Uterus (tissue), 4 donors: ENCODE results near the gene NFATC1. TPM values are rescaled to one million over a fixed set of nuclear protein-coding genes. Genes with fewer than 3 reads are reported as not detected.

Source experiments
- DNase-seq, 2 donors: peaks; one replicate each; pipeline ENCODE4 v3.0.0-alpha.2; 2019 to 2020
- H3K27ac ChIP-seq, 2 donors: fragments of 200-600 bp; sonication (generic); 1 replicate in 1 of 2; 2 replicates in 1 of 2; pipeline ENCODE4 v1.5.1; 2016 to 2018
- H3K27me3 ChIP-seq, 2 donors: fragments of 200-600 bp; sonication (generic); one replicate each; pipeline ENCODE4 v1.5.1; 2018 to 2019; ENCODE audit warnings: control low read depth in 1 of 2
- H3K36me3 ChIP-seq, 2 donors: fragments of 200-600 bp; sonication (generic); one replicate each; pipeline ENCODE4 v1.5.1; 2019; ENCODE audit warnings: control low read depth in 1 of 2
- H3K4me1 ChIP-seq, 2 donors: fragments of 200-600 bp; sonication (generic); one replicate each; pipeline ENCODE4 v1.5.1; 2018 to 2019; ENCODE audit warnings: control low read depth in 1 of 2
- H3K4me3 ChIP-seq, 2 donors: fragments of 200-600 bp; sonication (generic); 1 replicate in 1 of 2; 2 replicates in 1 of 2; pipeline ENCODE4 v1.5.1; 2018 to 2019; ENCODE audit warnings: mild to moderate bottlenecking in 1 of 2
- H3K9me3 ChIP-seq, 2 donors: fragments of 200-600 bp; sonication (generic); one replicate each; pipeline ENCODE4 v1.5.1; 2019; ENCODE audit warnings: control low read depth in 1 of 2
- POLR2A ChIP-seq, 2 donors: fragments of 450-650 bp; IDR thresholded peaks; one replicate each; pipeline ENCODE4 v1.6.1; 2016; ENCODE audit warnings: antibody characterized with exemption in 2 of 2, mild to moderate bottlenecking in 1 of 2, moderate library complexity in 1 of 2
- intact Hi-C: fragments of 100-400 bp; cut with DNase I; formaldehyde crosslinking; loops from one replicate; pipeline ENCODE4 v1.15.1; 2023; ENCODE audit warnings: low total_unique reads
- total RNA-seq, 4 donors: library from RNA; depleted of rRNA in 3 of 4; stranded (reverse); fragments of >200 nt in 3 of 4; gene quantifications; one replicate each; pipeline versions ENCODE4 v1.1.0 to v1.2.4, GENCODE V29; 2014 to 2023
- TF ChIP-seq, protein P1 (sequence below), 4 experiments: fragments of 200-600 bp in 2 of 4; fragments of 450-650 bp in 2 of 4; sonication (generic) in 2 of 4; IDR thresholded peaks; one replicate each; pipeline ENCODE4 v1.5.1; 2016 to 2019; ENCODE audit warnings: antibody characterized with exemption in 4 of 4, mild to moderate bottlenecking in 2 of 4, moderate library complexity in 1 of 4
- donor health status: DM: yes; HTN: yes; CAD: no.

NFATC1 gene
- total RNA-seq, 4 donors from 2014 or later: 9.2 to 25.1 (median 14.6) TPM

DNA sequence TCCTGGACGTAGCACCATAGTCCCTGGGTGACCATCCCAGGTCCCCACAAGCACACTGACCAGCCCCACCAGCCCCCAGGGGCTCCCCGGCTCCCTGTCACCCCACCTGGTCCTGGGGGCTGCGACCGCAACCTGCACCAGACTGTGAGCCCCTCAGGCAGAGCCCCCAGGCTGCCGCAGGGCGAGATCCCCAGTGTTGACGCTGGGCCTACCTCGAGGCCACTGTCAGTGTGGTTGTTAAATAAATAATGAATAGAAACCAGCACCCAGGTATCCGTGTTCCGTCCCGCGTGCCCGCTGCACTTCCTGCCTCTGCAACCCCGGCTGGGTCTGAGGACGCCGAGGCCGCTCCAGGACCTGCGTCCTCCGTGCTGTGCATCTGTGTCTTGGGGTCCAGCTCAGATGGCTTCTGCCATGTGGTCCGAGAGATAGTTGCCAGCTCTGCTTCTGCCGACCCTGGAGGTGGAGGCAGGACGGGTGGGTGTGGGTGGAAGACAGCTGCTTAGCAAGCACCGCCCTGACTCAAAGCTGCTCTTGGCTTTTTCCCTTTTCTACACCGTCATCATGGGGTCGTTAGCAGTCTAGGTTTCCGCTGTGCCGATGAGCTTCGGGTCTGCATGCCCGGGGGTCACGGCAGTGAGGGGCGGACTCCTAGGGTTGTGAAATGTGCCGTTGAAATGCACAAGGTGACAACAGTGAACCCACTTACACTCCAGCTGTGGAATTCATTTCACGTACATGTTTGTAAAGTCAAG lies 74.2 kb downstream of the NFATC1 start:
- no peak overlapping the region for H3K4me3 ChIP-seq
- H3K36me3 ChIP-seq: no peaks in the 10 kb centered on the region
- H3K27ac ChIP-seq: no peak overlapping the region
- no peak for DNase-seq
- no peaks in the 10 kb centered on the region for H3K27me3 ChIP-seq
- TF ChIP-seq POLR2A (IDR thresholded peaks at IDR 0.05): no peak
- TF ChIP-seq, protein P1, sequence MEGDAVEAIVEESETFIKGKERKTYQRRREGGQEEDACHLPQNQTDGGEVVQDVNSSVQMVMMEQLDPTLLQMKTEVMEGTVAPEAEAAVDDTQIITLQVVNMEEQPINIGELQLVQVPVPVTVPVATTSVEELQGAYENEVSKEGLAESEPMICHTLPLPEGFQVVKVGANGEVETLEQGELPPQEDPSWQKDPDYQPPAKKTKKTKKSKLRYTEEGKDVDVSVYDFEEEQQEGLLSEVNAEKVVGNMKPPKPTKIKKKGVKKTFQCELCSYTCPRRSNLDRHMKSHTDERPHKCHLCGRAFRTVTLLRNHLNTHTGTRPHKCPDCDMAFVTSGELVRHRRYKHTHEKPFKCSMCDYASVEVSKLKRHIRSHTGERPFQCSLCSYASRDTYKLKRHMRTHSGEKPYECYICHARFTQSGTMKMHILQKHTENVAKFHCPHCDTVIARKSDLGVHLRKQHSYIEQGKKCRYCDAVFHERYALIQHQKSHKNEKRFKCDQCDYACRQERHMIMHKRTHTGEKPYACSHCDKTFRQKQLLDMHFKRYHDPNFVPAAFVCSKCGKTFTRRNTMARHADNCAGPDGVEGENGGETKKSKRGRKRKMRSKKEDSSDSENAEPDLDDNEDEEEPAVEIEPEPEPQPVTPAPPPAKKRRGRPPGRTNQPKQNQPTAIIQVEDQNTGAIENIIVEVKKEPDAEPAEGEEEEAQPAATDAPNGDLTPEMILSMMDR (IDR thresholded peaks at IDR 0.05): no peak
- H3K9me3 ChIP-seq: no peaks in the 10 kb centered on the region
- no peaks in the 10 kb centered on the region for H3K4me1 ChIP-seq
- intact Hi-C loops: no loop called here

DNA sequence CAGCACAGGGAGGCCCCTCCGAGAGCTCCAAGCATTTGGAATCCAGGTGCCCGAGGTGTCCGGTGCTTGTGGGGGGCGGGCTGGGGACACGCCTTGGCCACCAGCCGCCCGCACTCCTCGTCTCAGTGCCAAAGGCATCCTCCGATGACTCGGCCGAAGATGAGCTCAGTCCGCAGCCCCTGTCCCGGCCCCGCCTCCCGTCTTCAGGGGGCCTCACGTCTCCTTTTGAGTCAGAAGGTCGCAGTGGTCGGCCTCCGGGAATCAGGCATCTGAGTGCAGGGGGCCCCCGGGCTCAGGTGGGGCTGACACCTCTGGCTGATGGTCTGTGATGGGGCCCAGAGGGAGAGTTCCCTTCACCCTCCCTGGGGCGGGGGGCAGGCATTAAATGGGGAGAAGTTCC lies 74.8 kb downstream of the NFATC1 start:
- intact Hi-C loops: no loop called here
- TF ChIP-seq, protein P1 (IDR thresholded peaks at IDR 0.05): no peak
- TF ChIP-seq POLR2A (IDR thresholded peaks at IDR 0.05): no peak
- DNase-seq: no peak

DNA sequence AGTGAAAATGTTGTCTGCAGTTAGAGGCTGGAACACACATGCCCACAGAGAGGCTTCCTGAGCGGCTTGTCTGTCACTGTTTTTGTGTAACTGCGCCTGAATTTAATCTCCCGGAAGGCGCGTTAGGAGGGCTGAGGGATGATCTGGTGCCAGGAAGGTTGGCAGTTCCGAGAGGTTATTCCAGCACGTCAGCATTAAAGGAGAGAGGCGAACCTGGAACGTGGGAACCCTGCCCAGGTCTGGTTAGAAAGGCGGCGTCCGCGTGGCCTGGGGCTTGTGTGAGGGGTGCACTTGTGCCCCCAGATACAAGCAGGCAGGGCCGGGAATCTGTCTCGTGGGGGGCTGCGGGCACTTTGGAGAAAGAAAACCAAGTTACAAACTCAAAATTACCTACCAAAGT lies 75.3 kb downstream of the NFATC1 start:
- H3K27ac ChIP-seq: no peak overlapping the region
- H3K36me3 ChIP-seq: no peaks in the 10 kb centered on the region
- intact Hi-C loops: no loop called here
- no peaks in the 10 kb centered on the region for H3K4me1 ChIP-seq
- H3K27me3 ChIP-seq: no peaks in the 10 kb centered on the region
- H3K9me3 ChIP-seq: no peaks in the 10 kb centered on the region
- no peak for DNase-seq
- no peak overlapping the region for H3K4me3 ChIP-seq
- TF ChIP-seq, protein P1 (IDR thresholded peaks at IDR 0.05): no peak
- TF ChIP-seq POLR2A (IDR thresholded peaks at IDR 0.05): no peak

More for the DNA sequence above, 74.8 kb downstream of the NFATC1 start:
- H3K4me1 ChIP-seq: no peaks in the 10 kb centered on the region
- no peak overlapping the region for H3K4me3 ChIP-seq
- no peaks in the 10 kb centered on the region for H3K9me3 ChIP-seq
- no peak overlapping the region for H3K27ac ChIP-seq
- H3K36me3 ChIP-seq: no peaks in the 10 kb centered on the region
- no peaks in the 10 kb centered on the region for H3K27me3 ChIP-seq

DNA sequence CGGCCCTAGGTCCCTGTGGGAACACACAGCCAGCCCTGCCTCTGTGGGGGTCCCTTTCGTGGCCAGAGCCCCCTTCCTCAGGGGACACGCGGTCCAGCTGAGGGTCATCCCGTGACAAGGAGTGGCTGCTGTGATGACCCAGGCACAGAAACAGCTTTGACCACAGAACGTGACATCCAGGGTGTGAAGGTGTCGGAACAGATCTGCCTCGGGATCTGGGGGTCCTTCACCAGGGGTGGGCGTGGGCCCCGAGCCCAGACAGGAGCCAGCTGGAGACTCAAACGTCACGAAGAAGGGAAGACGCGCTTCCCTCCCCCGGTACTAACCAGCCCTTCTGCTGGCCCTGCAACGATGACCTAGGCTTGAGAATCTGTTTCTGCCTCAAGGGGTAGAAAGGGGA lies 75.9 kb downstream of the NFATC1 start:
- DNase-seq: no peak
- Histone ChIP-seq H3K9me3 (no peaks in the 10 kb centered on the region), H3K4me1 (no peaks in the 10 kb centered on the region), H3K36me3 (no peaks in the 10 kb centered on the region), H3K27ac (no peak overlapping the region), H3K4me3 (no peak overlapping the region), H3K27me3 (no peaks in the 10 kb centered on the region)
- intact Hi-C loops: no loop called here
- TF ChIP-seq, protein P1 (IDR thresholded peaks at IDR 0.05): no peak
- TF ChIP-seq POLR2A (IDR thresholded peaks at IDR 0.05): no peak

DNA sequence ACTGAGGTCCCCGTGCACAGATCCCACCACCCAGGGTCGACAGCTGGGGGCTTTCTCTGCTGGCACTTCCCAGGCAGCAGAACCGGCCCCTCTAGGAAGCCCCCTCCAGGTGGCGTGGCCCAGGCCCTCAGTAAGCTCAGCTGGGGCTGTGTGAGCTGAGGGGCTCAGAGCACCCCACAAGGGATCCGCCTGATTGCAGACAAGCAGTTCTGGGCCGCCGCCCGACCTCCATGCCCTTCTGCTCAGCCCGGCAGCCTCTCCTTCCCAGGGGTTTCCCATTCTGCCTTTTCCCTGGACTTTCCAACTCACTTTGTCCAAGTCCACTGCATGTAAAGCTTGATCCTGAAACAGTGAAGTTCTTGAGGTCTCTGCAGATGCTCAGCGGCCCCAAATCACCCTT lies 76.4 kb downstream of the NFATC1 start:
- intact Hi-C loops: no loop called here

More for the DNA sequence above, 76.4 kb downstream of the NFATC1 start:
- no peaks in the 10 kb centered on the region for H3K27me3 ChIP-seq
- no peak for DNase-seq
- TF ChIP-seq, protein P1 (IDR thresholded peaks at IDR 0.05): no peak
- no peak for TF ChIP-seq POLR2A (IDR thresholded peaks at IDR 0.05)
- no peaks in the 10 kb centered on the region for H3K9me3 ChIP-seq
- H3K4me3 ChIP-seq: no peak overlapping the region
- H3K4me1 ChIP-seq: no peaks in the 10 kb centered on the region
- no peak overlapping the region for H3K27ac ChIP-seq
- H3K36me3 ChIP-seq: no peaks in the 10 kb centered on the region
